ENCODE results near the gene PAOX. TPM values are rescaled to one million over a fixed set of nuclear protein-coding genes. Genes with fewer than 3 reads are reported as not detected.

Gene PAOX
- total and polyA plus RNA-seq, 2 of the 13 experiments (the other 11 are each of a cell fraction or from before 2014, with no cell fraction given), result 0.49 to 0.77 TPM

DNA sequence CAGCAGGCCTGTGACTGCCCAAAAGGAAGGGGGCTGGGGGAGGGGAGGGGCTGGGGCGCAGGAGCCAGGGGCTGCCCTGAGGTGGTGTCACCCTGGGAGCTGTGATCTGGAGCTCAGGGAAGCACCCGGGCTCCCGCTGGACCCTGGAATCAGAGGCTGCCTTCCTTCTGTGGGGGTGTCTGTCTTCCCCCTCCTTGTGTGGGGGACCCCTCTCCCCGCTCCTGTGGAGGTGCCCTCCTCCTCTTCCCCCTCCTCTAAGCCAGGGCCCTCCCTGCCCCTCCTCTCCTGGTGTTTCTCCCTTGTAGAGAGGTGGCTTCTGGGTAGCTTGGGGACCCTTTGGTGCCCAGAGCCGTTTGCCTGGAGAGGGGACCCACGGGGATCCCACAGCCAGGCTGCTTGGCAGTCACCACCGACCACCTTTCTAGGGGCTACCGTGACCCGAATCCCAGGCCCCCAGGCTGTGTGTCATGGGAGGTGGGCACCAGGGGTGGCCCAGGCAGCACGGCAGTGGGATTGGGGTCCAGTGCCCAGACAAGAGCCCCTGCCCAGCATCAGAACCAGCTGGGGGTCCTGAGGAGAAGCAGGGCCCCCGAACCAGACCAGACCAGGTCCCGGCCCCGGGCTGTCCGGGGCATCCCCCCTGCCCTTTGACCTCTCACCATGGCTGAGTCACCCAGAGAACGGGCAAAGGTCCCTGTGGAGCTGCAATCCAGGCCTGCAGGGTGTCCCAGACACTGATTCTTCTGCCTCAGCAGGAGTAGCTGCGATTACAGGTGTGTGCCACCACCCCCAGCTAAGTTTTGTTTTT lies 31.1 kb upstream of the PAOX start (continued):
- TF ChIP-seq ZNF670 (CRISPR knock-in tag; IDR thresholded peaks at IDR 0.05; ENCODE audit: borderline replicate concordance) (no peak), THYN1 (CRISPR knock-in tag; IDR thresholded peaks at IDR 0.05; ENCODE audit: borderline replicate concordance, low read depth) (no peak), PCBP1 (IDR thresholded peaks at IDR 0.05; ENCODE audit: borderline replicate concordance, low read depth, low read length) (no peak), TCF7L2 (IDR thresholded peaks at IDR 0.05; ENCODE audit: low read depth, low read length) (no peak), ZNF530 (CRISPR knock-in tag; IDR thresholded peaks at IDR 0.05; ENCODE audit: low read depth) (no peak), NAIF1 (CRISPR knock-in tag; IDR thresholded peaks at IDR 0.05; ENCODE audit: borderline replicate concordance) (peak; percentile 32; the same call in 1 of the 2 replicates), FOXM1 (CRISPR knock-in tag; IDR thresholded peaks at IDR 0.05) (no peak)
- TF ChIP-seq, protein P1, sequence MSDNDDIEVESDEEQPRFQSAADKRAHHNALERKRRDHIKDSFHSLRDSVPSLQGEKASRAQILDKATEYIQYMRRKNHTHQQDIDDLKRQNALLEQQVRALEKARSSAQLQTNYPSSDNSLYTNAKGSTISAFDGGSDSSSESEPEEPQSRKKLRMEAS (IDR thresholded peaks at IDR 0.05), result no peak; the same call in 1 of the 2 replicates
- TF ChIP-seq, protein P2, sequence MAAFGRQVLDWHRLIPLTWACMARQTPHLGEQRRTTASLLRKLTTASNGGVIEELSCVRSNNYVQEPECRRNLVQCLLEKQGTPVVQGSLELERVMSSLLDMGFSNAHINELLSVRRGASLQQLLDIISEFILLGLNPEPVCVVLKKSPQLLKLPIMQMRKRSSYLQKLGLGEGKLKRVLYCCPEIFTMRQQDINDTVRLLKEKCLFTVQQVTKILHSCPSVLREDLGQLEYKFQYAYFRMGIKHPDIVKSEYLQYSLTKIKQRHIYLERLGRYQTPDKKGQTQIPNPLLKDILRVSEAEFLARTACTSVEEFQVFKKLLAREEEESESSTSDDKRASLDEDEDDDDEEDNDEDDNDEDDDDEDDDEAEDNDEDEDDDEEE (CRISPR knock-in tag; IDR thresholded peaks at IDR 0.05), result no peak
- TF ChIP-seq, protein P3, sequence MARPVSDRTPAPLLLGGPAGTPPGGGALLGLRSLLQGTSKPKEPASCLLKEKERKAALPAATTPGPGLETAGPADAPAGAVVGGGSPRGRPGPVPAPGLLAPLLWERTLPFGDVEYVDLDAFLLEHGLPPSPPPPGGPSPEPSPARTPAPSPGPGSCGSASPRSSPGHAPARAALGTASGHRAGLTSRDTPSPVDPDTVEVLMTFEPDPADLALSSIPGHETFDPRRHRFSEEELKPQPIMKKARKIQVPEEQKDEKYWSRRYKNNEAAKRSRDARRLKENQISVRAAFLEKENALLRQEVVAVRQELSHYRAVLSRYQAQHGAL (CRISPR knock-in tag; IDR thresholded peaks at IDR 0.05; ENCODE audit: not compliant biosample characterization), result no peak
- TF ChIP-seq, protein P4, sequence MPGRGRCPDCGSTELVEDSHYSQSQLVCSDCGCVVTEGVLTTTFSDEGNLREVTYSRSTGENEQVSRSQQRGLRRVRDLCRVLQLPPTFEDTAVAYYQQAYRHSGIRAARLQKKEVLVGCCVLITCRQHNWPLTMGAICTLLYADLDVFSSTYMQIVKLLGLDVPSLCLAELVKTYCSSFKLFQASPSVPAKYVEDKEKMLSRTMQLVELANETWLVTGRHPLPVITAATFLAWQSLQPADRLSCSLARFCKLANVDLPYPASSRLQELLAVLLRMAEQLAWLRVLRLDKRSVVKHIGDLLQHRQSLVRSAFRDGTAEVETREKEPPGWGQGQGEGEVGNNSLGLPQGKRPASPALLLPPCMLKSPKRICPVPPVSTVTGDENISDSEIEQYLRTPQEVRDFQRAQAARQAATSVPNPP (CRISPR knock-in tag; IDR thresholded peaks at IDR 0.05), result no peak
- TF ChIP-seq, protein P5, sequence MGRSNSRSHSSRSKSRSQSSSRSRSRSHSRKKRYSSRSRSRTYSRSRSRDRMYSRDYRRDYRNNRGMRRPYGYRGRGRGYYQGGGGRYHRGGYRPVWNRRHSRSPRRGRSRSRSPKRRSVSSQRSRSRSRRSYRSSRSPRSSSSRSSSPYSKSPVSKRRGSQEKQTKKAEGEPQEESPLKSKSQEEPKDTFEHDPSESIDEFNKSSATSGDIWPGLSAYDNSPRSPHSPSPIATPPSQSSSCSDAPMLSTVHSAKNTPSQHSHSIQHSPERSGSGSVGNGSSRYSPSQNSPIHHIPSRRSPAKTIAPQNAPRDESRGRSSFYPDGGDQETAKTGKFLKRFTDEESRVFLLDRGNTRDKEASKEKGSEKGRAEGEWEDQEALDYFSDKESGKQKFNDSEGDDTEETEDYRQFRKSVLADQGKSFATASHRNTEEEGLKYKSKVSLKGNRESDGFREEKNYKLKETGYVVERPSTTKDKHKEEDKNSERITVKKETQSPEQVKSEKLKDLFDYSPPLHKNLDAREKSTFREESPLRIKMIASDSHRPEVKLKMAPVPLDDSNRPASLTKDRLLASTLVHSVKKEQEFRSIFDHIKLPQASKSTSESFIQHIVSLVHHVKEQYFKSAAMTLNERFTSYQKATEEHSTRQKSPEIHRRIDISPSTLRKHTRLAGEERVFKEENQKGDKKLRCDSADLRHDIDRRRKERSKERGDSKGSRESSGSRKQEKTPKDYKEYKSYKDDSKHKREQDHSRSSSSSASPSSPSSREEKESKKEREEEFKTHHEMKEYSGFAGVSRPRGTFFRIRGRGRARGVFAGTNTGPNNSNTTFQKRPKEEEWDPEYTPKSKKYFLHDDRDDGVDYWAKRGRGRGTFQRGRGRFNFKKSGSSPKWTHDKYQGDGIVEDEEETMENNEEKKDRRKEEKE (IDR thresholded peaks at IDR 0.05), result no peak
- TF ChIP-seq, protein P6, sequence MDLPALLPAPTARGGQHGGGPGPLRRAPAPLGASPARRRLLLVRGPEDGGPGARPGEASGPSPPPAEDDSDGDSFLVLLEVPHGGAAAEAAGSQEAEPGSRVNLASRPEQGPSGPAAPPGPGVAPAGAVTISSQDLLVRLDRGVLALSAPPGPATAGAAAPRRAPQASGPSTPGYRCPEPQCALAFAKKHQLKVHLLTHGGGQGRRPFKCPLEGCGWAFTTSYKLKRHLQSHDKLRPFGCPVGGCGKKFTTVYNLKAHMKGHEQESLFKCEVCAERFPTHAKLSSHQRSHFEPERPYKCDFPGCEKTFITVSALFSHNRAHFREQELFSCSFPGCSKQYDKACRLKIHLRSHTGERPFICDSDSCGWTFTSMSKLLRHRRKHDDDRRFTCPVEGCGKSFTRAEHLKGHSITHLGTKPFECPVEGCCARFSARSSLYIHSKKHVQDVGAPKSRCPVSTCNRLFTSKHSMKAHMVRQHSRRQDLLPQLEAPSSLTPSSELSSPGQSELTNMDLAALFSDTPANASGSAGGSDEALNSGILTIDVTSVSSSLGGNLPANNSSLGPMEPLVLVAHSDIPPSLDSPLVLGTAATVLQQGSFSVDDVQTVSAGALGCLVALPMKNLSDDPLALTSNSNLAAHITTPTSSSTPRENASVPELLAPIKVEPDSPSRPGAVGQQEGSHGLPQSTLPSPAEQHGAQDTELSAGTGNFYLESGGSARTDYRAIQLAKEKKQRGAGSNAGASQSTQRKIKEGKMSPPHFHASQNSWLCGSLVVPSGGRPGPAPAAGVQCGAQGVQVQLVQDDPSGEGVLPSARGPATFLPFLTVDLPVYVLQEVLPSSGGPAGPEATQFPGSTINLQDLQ (CRISPR knock-in tag; IDR thresholded peaks at IDR 0.05), result no peak

Data from HepG2 (cell line).